ENCODE measurements around the gene LRRK2. TPM values are rescaled to one million over a fixed set of nuclear protein-coding genes. Genes with fewer than 3 reads are reported as not detected.

LRRK2 gene
- total RNA-seq, 4 donors from 2014 or later, result 4.5 to 10.7 (median 6.2) TPM

- Histone ChIP-seq H3K4me1 (no peaks in the 10 kb centered on the region), H3K27ac (no peak overlapping the region), H3K27me3 (no peaks in the 10 kb centered on the region), H3K36me3 (no peaks in the 10 kb centered on the region), H3K4me3 (no peak overlapping the region), H3K9me3 (no peaks in the 10 kb centered on the region)
- intact Hi-C loops (cut with DNase I; ENCODE audit: low total_unique reads), result no loop called here
- TF ChIP-seq CTCF (IDR thresholded peaks at IDR 0.05 in 4 of 5, conservative IDR thresholded peaks at IDR 0.05 in 1 of 5) (no peak), POLR2A (IDR thresholded peaks at IDR 0.05) (no peak)
- no peak for DNase-seq
- no peak for ATAC-seq
- in situ Hi-C loops (cut with MboI; ENCODE audit: low sequenced_read_pairs in 4 of 4), result no loop called here
Observed at GRCh38 chr12:40390980-40391379, 166.2 kb downstream of the LRRK2 start.

- no peak overlapping the region for H3K4me3 ChIP-seq
- H3K36me3 ChIP-seq, result no peaks in the 10 kb centered on the region
- ATAC-seq, result no peak
- no peaks in the 10 kb centered on the region for H3K4me1 ChIP-seq
- intact Hi-C loops (cut with DNase I; ENCODE audit: low total_unique reads) (no loop called here), in situ Hi-C loops (cut with MboI; ENCODE audit: low sequenced_read_pairs in 4 of 4) (no loop called here)
- no peaks in the 10 kb centered on the region for H3K27me3 ChIP-seq
- H3K9me3 ChIP-seq, result no peaks in the 10 kb centered on the region
- DNase-seq, result no peak
- TF ChIP-seq POLR2A (IDR thresholded peaks at IDR 0.05), result no peak
- TF ChIP-seq CTCF (IDR thresholded peaks at IDR 0.05 in 4 of 5, conservative IDR thresholded peaks at IDR 0.05 in 1 of 5), result no peak
- no peak overlapping the region for H3K27ac ChIP-seq
Observed at GRCh38 chr12:40393026-40393425, 168.2 kb downstream of the LRRK2 start.

GRCh38 chr12:40399656-40400055 is 174.9 kb downstream of the LRRK2 start:
- H3K36me3 ChIP-seq, result no peaks in the 10 kb centered on the region
- TF ChIP-seq CTCF (IDR thresholded peaks at IDR 0.05 in 4 of 5, conservative IDR thresholded peaks at IDR 0.05 in 1 of 5) (no peak), POLR2A (IDR thresholded peaks at IDR 0.05) (no peak)
- in situ Hi-C loops (cut with MboI; ENCODE audit: low sequenced_read_pairs in 4 of 4), result no loop called here

GRCh38 chr12:40405419-40405818 is 180.6 kb downstream of the LRRK2 start:
- in situ Hi-C loops (cut with MboI; ENCODE audit: low sequenced_read_pairs in 4 of 4) (no loop called here), intact Hi-C loops (cut with DNase I; ENCODE audit: low total_unique reads) (no loop called here)
- no peak for TF ChIP-seq CTCF (IDR thresholded peaks at IDR 0.05 in 4 of 5, conservative IDR thresholded peaks at IDR 0.05 in 1 of 5)
- no peak for TF ChIP-seq POLR2A (IDR thresholded peaks at IDR 0.05)
- H3K4me3 ChIP-seq, result no peak overlapping the region
- H3K27me3 ChIP-seq, result no peaks in the 10 kb centered on the region
- no peaks in the 10 kb centered on the region for H3K4me1 ChIP-seq
- ATAC-seq (no peak), DNase-seq (no peak)
- H3K36me3 ChIP-seq, result no peaks in the 10 kb centered on the region
- no peaks in the 10 kb centered on the region for H3K9me3 ChIP-seq
- H3K27ac ChIP-seq, result no peak overlapping the region

More at GRCh38 chr12:40399656-40400055, 174.9 kb downstream of the LRRK2 start:
- no peak for ATAC-seq
- Histone ChIP-seq H3K9me3 (no peaks in the 10 kb centered on the region), H3K27me3 (no peaks in the 10 kb centered on the region), H3K4me1 (no peaks in the 10 kb centered on the region), H3K27ac (no peak overlapping the region), H3K4me3 (no peak overlapping the region)
- intact Hi-C loops (cut with DNase I; ENCODE audit: low total_unique reads), result no loop called here
- DNase-seq, result no peak

Other genes starting within 250 kb of the LRRK2 start
- gene SLC2A13, start 118.9 kb upstream of the LRRK2 start, total RNA-seq, result 1 to 10 TPM; 1.4 to 2.8 (median 2.3) TPM

Data from gastrocnemius medialis (tissue), 4 donors.